ENCODE measurements around the gene F10.
"Not testable (repeated sequence)": the region's sequence is repeated elsewhere in the genome, so short reads cannot be mapped to it uniquely, and the experiment has no call there.

F10 gene

DNA sequence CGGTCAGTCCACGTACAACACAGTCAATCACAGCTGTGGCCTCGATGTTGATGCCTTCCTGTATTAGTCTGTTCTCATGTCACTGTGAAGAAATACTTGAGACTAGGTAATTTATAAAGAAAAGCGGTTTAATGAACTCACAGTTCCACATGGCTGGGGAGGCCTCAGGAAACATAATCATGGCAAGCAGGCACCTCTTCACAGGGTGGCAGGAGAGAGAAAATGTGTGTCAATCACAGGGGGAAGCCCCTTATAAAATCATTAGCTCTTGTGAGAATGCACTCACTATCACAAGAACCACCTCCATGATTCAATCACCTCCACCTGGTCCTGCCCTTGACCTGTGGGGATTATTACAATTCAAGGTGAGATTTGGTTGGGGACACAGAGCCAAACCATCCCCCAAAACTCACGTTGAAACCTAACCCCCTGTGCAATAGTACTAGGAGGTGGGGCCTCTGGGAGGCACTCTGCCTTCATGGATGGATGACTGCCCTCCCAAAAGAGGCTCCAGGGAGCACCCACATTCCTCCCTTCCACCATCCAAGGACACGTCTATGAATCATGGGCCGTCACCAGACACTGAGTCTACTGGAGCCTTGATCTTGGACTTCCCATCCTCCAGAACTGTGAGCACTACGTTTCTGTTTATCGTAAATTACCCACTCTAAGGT, 33.5 kb downstream of the F10 start:
- DNase-seq: no peak

DNA sequence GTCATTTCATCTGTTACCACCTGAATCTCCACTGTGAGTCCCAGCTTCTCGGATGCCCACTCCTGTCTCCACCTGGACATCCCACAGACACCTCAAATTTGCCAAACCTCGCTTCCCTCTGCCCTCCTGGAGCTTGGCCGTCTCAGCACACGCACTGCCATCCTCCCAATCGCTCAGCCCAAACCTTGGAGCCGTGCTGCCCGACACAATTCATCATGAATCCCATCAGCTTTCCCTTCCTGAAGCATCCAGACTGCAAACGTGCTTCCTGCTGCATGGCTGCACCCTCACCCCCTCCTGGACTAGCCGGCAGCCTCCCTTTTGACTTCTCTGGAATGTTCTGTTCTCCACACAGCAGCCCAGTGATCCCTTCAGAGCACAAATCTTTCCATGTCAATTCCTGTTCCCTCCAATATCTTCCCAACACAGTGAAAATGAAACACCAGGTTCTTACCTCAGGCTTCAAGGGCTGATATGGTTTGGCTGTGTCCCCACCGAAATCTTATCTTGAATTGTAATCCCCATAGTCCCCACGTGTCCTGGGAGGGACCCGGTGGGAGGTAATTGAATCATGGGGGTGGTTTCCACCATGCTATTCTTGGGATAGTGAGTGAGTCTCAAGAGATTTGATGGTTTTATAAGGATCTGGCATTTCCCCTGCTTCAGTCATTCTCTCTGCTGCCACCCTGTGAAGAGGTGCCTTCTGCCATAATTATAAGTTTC, 34.8 kb downstream of the F10 start:
- no peak for DNase-seq

DNA sequence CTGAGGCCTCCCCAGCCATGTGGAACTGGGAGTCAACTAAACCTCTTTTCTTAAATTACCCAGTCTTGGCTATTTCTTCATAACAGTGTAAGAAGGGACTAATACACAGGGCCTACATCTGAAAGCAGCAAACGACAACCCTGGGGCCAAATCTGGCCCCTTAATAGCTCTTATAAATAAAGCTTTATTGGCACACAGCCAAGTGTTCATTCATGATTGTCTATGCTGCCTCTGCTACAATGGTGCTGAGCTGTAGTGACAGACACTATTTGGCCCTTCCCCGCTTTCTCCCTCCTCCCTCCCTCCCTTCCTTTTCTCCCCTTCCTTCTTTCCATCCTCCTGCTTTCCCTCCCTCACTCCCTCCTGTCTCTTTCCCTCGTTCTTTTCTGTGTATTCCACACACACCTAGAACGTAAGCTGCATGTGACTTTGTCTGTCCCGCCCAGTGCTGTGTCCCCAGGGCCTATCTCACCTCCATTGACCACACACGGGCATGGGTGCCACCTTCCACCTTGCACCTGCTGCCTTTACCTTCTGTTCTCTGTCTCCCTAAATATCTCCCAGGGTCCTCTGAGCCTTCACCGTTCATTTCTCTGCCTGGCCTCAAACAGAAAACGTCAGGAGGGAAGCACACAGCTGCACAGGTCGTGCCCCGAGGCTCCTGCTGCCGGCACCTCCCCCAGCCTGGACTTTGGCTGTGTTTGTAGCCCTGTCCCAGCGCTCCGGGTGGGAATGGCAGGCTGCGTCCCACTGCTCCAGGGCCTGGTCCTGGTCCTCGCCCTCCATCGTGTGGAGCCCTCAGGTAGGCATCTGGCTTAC, 35.5 kb downstream of the F10 start, which contains the start of gene PROZ:
PROZ (plus strand) TSS at position 720 of the 819 bp plus-strand sequence; CDS start at position 733, 13 bp downstream.
- DNase-seq: no peak

DNA sequence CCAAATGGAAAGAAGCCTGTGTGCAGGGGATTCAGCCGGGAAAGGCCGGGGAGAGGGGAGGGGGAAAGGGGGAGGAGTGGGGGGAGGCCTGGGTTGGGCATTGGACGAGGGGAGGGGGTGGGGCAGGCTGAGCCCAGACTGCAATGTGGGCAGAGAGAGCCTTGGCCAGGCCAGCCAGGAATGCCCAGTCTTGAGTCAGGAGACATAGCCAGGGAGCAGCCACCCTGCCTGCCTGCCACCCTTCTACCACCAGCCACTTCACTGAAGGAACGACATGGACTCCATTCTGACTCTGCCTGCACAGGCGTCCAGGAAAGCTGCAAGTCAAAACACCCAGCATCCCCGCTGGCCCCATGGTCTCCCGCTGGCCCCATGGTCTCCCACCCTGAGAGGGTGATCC, 36.3 kb downstream of the F10 start:
- no peak for DNase-seq

DNA sequence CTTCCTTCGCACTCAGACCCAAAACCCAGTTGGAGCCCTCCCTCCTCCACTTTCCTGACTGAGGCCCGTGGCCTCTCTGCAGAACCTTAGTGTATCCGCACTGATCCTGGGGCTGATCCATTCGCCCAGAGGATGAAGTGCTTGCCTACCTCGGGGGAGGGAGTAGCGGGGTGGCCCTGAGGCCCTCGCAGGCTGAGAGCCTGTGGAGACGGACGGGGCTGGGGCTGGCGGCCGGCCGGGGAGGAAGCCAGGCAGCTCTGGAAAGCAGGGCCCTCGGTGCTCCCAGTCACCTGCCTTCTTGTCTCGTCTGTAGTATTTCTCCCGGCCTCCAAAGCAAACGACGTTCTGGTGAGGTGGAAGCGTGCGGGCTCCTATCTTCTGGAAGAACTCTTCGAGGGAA, 37.1 kb downstream of the F10 start:
- DNase-seq: no peak

DNA sequence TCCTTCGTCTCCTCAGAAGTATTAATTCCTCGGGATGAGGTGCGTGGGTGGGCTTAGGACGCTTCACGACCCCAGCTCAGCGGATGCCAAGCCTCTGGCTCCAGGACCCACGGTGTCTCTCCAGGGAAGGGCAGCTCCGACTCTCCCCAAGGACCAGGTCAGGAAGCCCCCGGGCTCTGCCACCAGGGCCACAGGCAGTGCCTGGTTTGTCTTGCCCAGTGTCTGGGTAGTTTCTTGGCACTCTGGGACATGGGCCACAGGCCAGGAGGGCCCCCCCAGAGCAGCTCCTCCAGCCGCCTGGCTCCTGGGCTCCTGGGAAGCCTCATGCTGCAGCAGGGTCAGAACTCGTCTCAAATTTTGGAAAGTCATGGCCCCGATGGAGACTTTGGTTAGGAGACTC, 38.4 kb downstream of the F10 start:
- no peak for DNase-seq

DNA sequence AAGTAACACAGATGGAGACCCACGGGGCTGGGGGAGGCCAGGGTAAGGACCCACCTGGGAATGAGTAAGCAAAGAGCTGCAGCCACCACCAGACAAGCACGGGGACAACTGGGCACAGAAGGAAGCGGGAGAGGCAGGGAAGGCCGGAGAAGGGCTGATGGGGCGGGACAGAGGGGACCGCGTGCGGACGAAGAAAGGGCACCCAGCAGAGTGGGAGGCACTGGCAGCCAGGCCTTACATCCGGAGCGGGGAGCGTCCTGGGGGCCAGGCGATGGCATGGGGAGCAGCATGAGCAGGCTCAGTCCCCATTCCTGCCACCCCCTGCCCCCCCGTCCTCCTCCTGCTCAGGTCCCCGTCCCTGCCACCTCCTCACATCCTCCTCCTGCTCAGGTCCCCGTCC, 38.8 kb downstream of the F10 start:
- DNase-seq: no peak

DNA sequence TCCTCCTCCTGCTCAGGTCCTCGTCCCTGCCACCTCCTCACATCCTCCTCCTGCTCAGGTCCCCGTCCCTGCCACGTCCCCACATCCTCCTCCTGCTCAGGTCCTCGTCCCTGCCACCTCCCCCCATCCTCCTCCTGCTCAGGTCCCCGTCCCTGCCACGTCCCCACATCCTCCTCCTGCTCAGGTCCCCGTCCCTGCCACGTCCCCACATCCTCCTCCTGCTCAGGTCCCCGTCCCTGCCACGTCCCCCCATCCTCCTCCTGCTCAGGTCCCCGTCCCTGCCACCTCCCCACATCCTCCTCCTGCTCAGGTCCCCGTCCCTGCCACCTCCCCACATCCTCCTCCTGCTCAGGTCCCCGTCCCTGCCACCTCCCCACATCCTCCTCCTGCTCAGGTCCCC, 39.4 kb downstream of the F10 start:
- not testable (repeated sequence) for DNase-seq

DNA sequence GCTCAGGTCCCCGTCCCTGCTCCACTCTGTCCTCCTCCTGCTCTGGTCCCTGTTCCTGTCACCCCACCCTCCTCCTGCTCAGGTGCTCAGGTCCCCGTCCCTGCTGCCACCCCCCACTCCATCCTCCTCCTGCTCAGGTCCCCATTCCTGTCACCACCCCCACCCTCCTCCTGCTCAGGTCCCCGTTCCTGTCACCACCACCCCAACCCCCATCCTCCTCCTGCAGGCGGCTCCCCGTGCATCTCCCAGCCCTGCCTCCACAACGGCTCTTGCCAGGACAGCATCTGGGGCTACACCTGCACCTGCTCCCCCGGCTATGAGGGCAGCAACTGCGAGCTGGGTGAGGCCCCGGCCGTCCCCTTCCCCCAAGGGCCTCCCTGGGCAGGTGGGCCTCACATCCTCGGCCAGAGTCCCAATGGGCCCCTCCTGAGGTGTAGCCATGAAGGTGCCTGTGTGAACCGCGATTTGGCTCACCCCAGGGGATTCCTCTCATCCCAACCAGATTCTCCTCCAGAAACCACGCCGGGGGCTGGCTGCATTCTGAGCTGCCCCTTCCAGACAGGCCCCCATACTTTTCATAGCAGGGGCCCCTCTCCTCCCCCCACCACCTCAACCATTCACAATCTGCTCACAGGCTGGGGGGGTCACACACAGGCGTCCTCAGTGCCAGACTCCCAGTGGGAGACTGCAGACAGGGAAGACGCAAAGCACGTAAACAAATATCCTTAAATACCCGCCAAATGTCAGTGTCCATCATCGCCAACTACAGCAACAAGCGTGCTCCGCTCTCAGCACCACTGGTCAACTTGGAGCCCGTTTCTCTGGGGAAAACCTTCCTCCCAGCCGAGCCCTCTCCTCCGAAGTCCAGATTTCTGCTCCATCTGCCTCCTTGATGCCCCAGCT, 40.4 kb downstream of the F10 start:
- no peak for DNase-seq

DNA sequence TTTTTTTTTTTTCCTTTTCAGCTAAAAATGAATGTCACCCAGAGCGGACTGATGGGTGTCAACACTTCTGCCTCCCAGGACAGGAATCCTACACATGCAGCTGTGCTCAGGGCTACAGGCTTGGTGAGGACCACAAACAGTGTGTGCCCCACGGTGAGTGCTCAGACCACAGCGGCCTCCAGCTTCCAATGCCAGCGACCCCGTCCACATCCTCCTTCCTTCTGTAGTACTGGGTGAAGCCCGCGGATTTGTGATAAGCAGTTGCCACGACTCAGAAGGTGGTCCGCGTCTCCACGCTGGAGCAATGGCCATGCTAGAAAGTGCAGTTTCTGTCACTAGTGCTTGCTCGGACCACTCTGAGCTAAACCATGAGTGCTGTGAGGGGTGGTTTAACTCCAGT, 41.9 kb downstream of the F10 start:
- DNase-seq: no peak

DNA sequence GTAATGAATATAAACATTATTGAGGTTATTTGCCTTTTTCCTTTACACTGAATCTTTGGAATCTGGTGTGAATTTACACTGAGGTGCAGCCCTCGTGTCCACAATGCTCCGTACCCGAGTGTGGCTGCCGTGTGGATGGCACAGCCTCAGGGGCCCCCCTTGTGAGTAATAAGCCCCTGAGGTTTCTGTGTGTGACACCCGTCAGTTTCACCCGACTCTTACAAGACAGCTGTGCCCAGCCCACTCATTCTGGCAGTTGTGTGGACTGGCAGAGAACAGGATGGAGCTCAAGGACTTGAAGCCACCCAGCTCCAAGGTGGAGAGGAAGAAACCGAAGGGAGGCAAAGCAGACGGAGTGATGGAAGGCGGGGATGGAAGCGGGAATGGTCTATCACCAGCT, 43.7 kb downstream of the F10 start:
- DNase-seq: no peak

DNA sequence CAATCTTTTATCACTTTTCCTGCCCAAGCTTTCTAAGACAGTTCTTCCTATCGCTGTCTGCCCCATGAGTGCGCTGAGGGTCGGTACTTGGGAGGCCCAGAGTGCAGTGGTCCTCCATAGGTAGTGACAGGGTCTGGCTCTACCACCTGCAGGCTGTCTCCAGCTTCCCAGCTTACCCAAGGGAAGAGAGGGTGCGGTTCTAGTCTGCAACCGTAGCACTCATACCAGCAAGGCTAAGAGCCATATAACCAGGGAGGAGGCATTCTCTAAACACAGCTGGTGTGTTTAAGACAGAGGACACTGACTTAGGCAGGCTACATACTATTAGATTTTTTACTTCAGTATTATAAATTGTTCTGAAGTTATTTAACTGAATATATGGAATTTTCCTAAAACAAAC, 44.1 kb downstream of the F10 start:
- DNase-seq: no peak

DNA sequence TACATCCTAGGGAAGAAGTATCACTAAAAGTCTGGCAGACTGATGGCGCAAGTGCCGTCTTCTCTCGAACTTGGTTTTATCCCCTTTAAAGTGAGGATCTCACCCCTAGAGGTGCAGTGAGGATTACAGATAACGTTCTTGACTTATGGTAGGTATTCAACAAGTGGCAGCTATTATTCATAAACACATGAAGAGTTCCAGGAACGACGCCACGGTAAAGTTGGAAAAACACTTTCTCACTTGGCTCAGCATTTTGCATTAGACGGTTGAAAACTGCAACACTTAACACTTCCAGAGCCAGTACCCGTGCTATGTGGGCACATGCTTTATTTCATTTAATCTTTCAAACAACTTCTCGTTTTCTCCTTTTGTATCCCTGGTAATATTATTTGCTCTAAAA, 44.6 kb downstream of the F10 start:
- no peak for DNase-seq

DNA sequence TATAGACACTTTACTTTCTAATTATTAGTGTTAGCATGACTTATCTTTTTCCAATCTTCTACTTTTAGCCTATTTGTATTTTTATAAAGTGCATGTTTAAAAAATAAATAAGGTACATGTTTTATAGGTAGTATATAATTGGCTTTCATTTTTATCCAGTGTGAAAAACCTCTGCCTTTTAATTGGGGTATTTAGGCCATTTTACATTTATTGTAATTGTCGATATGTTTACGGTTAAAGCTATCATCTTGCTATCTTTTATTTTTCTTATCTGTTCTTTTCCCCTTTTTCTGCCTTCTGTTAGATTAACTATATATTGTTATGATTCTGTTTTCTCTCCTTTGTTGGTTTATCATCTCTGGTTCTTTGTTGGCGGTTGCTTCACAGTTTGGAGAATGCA, 45.0 kb downstream of the F10 start:
- DNase-seq: no peak

DNA sequence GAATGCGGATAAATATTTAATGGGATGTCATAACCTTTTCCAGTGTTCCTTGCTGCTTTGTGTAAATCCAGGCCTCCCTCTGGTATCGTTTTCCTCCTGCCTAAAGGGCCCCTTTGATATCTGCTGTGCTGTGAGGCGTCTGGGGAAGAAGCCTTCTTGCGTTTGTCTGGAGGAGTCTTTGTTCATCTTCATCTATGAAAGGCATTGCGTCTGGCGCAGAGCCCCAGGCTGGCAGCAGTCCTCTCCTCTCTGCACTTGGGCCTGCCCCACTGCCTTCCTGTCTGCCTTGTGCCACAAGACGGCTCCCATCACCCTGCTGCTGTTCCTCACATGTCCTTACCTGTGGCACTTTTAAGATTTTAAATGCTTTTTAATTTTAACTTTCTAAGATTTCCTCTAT, 45.6 kb downstream of the F10 start:
- no peak for DNase-seq

DNA sequence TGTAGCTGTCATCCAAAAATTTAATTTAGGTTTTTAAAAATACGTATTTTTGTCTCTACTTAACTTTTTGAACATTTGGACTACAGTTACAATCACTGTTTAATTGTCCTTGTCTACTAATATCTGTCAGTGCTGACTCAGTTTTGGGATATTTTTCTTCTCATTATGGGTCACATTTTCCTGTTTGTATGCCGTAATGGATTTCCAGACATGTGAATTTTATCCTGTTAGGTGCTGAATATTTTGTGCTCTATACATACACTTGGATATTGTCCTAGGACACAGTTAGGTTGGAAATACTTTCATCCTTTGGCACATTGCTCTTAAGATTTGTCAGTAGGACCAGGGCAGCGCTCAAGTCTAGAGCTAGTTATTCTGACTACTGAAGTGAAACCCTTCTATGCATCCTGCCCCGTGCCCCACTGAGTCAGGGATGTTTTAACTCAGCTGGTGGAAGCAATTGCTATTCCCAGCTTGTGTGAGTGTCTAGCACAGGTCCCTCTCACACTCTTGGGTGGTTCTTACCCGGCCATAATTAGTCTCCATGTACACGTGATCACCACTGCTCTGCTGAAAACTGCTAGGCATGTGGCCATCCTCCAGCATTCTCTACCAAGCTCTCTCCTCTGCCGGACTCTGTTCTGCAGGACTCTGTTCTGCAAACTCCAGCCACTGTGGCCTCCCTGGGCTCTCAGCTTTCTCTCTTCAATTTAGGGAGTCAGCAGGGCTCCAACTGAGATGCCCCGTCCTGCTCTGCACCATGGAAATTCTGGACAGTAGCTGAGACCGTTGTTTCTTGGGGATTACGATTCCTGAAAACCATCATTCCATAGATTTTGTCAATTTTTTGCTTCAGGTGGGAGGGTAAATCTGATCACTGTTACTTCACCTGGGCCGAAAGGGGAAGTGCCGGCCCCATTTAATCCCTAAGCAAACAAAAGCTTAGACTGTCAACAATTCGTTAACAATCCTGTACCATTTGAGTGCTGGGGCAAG, 47.0 kb downstream of the F10 start:
- no peak for DNase-seq

DNA sequence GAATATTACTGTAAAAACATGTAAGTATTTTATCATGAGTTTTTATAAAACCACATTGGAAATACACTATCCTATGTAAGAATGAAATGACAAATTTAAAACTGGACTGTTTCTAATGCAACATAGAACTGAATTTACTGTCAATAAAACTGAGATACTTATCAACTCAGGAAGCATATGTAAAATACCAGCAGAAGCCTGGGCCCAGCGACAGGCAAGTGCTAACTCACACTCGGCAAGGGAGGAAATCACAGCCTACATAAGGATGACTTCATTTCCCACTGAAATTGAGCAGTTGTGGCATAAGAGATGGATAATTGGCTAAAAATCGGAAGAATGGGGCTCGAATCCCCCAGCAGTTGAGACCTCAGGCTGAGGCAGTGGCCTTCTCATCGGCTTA, 47.9 kb downstream of the F10 start:
- no peak for DNase-seq

DNA sequence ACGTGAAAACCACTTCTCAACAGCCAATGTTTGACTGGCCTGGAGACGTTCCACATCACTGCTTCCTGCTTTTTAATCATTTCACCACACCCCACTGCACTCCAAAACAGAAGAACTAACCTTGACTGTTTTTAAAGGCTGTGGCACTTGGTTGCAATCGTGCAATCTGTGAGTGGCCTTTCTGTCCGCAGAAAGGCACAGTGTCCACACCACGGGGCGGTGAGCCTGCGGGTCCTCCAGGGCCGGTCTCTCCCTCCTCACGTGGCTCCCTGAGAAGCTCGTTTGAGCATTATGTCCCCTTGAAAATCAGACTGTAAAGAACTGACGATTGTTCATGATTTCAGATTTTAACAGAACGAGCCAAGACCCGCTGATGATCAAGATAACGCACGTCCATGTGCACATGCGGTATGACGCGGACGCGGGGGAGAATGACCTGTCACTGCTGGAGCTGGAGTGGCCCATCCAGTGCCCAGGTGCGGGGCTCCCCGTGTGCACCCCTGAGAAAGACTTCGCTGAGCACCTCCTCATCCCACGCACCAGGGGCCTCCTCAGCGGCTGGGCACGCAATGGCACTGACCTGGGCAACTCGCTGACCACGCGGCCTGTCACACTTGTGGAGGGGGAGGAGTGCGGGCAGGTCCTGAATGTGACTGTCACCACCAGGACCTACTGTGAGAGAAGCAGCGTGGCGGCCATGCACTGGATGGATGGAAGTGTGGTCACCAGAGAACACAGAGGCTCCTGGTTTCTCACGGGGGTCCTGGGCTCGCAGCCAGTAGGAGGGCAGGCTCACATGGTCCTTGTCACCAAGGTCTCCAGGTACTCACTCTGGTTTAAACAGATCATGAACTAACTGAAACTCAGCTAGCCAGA, 48.9 kb downstream of the F10 start:
- DNase-seq: no peak

DNA sequence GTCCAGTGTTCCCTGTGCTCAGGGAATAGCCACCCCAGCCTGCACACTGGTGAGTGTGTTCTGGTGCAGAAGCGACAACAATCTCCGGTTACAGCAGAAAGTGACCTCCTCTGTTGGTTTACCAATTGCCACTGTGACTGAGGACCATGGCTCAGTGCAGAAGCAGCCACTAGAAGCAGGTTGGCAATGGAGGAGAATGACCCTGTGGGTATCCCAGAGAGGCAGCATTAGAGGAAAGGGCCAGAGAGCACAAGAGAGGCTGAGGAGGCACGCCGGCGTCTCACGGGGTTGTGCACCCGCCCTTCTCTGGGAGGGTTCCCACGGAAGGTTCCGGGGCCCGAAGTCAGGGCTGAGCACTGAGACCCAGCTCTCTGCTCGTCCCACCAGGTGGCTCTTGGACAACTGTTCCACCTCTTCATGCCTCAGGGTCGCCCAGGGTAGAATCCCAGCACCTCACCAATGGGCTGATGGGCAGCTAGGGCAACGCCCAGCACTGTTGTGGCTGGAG, 49.9 kb downstream of the F10 start:
- no peak for DNase-seq

DNA sequence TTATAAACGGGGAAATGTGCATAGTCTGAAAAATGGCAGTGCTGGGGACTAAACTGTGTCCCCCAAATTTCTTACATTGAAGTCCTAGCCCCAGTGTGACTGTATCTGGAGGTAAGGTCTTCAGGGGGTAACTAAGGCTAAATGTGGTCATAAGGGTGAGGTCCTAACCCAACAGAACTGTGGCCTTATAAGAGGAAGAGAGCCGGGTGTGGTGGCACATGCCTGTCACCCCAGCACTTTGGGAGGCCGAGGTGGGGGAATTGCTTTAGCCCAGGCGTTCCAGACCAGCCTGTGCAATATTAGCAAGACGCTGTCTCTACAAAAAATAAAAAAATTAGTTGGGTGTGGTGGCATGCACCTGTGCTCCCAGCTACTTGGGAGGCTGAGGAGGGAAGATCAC, 53.7 kb downstream of the F10 start:
- DNase-seq: no peak

Measured in stimulated activated CD4-positive, alpha-beta T cell treated with anti-CD3 and anti-CD28 coated beads, Interleukin-2, amount 100 ng/mL, for 48 hours (primary cell).